GM12801 (cell line): ENCODE results near the gene ISOC1.

Experiments used
- CTCF ChIP-seq: IDR thresholded peaks from one replicate; pipeline ENCODE4 v1.5.1; 2011; ENCODE audit warnings: control low read depth; ENCODE audit not compliant: insufficient read length; ENCODE audit errors: extremely low read depth

ISOC1 gene

DNA sequence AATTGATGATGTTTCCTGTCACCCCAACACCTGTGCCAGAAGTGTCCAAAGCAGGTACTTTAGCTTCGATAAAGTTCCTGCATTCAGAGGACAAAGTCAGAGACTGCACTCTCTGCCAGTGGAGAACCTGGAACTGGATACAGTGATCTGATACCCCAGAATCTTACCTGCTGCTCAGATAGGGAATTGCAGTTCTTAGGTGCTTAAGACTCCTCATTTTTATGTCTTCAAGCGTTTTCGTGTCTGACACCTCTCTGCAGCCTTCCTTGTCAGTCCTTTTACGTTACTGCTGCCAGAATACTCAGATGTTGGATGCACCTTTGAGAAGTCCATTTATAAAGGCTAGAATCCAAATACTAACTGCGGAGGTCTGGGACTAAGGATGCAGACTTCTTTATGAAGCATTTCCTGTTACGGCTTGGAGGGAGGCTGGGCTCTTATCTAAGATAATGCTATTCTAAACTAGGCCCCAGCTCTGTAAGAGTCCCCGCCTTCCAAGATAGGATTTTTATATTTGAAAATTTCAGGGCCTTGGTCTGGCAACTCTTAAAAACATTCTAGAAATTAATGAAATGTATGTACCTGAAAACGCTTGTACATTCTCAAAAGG is 1.9 kb downstream of the ISOC1 start:
- TF ChIP-seq CTCF: no peak

GRCh38 chr5:129097498-129098296 is 3.1 kb downstream of the ISOC1 start:
- no peak for TF ChIP-seq CTCF

DNA sequence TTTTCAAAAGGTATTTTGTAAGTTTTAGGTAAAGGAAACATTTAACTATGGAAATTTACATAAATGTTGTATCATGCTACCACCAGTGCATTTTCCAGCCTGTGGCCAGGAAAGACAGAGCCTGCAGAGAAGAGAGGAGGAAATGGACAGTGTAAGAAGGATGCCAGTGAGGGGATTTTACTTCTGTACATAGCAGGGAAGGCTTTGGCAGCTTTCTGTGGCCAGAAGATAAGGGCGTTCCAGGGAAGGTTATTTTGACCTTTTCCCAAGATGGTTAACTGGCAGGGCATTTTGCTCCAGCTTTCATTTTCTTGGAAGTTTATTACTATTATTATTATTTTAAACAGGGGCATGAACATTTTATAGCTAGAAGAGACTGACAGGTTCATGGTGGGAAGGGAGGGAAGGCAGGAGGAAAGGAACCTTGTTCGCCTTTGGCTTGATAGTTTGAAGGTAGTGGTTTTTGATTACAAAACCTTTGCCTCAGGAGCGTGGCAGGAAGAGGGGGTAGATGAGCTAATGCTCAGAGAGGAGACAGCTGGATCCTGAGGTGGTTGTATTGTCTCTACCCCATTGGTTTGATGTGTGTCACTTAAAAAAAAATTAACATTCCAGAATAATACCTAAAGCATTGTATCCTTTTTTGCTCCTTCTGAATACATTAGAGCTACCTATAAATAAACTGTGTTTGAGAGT is 4.1 kb downstream of the ISOC1 start:
- TF ChIP-seq CTCF: no peak

DNA sequence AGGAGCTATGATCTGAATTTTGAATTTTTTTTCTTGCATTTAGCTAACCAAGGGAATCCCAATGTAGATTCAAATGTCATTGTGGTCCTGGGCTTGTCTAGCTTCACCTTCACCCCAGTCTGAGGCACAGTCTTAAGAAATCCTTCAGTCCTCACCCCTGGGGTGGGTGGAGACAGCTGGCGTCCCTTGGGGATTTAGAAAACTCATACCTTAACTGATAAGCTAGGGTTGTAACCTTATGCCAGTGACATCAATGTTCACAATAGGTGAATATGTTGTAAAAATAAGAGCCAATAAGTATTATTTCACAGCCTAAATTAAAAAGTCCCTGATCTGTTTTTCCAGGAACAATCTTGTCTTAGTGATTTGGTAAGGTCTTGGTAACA is 4.6 kb downstream of the ISOC1 start:
- TF ChIP-seq CTCF: no peak

DNA sequence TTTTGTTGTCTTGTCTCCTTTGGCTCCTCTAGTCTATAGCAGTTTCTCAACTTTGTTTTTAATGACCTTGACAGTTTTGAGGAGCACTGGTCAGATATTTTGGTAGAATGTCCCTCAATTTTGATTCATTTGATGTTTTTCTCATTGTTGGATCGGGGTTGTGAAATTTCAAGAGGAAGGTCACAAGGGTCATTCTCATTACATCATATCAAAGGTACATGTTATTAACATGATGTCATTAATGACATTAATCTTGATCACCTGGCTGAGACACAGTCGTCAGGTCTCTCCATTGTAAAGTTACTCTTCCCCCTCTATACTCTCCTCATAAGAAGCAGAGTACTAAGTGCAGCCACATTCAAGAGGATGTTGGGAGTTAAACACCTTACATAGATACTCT is 7.2 kb downstream of the ISOC1 start:
- TF ChIP-seq CTCF: no peak

DNA sequence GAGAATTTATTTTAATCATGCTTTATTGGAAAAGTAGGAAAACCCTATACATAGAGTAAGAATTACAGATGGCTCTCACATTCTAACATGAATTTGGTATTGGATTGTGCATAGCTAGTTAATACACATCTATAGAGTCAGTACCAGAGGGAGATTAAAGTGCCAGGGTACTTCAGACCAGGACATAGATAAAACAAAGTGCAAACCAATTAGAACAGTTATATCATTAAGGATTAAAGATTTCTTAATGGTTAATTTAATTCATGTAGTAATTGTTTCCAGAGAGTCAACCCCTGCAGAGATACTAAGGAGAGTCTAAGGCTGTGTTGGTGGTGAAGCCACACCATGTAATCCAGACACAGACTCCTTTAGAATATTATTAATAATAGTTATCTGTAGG is 8.8 kb downstream of the ISOC1 start:
- no peak for TF ChIP-seq CTCF

GRCh38 chr5:129104915-129105455 is 10.4 kb downstream of the ISOC1 start:
- no peak for TF ChIP-seq CTCF
